ENCODE measurements around the gene FOXRED1. TPM values are rescaled to one million over a fixed set of nuclear protein-coding genes. Genes with fewer than 3 reads are reported as not detected.

FOXRED1 gene
- total and polyA plus RNA-seq, 2 of the 13 experiments (the other 11 are each of a cell fraction or from before 2014, with no cell fraction given) = 29.6 to 42.9 TPM

DNA sequence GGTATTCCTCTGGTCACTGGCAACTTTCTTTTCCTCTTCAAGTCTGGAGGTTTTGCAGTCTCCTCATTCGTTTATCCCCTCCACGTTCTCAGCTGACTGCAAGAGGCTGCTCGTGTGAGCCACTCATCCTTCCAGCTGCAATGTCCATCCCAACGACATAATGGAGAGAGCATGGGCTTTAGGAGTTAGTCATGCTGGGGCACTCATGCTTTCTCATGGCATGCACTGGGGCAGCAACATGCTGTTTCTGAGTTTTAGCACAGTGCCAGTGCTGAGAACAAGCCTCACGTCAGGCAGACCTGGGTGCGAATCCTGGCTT lies 42.0 kb downstream of the FOXRED1 start:
- no TSS peak for BruUV-seq (replicated peaks)
- Histone ChIP-seq H3K79me2 (ENCODE audit: insufficient read depth, low read length) (no peaks in the 10 kb centered on the region), H3K4me1 (ENCODE audit: insufficient read depth, low read length) (no peaks in the 10 kb centered on the region), H3K9me3 (ENCODE audit: low read length) (no peaks in the 10 kb centered on the region), H4K20me1 (ENCODE audit: insufficient read depth, low read length) (no peaks in the 10 kb centered on the region), H3K4me2 (ENCODE audit: low read depth, low read length) (no peak overlapping the region), H3K9ac (ENCODE audit: insufficient read depth, low read depth, low read length) (no peak overlapping the region), H2AFZ (ENCODE audit: low read length) (no peak overlapping the region), H3K4me3 (replicated peaks in 1 of 3; ENCODE audit: insufficient read depth in 1 of 3, low read depth in 2 of 3, low read length in 3 of 3) (no peak overlapping the region), H3K27ac (ENCODE audit: extremely low read length, insufficient read depth, low read length) (no peak overlapping the region), H3K36me3 (replicated peaks in 1 of 2; ENCODE audit: control insufficient read depth in 1 of 2, insufficient read depth in 2 of 2, low read length in 2 of 2) (peaks cover 0 to 17% of the 10 kb centered on the region in 2 experiments; a peak in 3 of 5 replicates), H3K27me3 (ENCODE audit: control insufficient read depth in 1 of 2, insufficient read depth in 2 of 2, low read length in 2 of 2) (no peaks in the 10 kb centered on the region)
- FAIRE-seq = no peak
- intact Hi-C loops (cut with micrococcal nuclease; ENCODE audit: unreplicated experiment) = loop anchor here (1.0 to 2.0 kb wide), 3 partner anchors 46 to 169 kb away; no protein-coding TSS in a partner anchor
- in situ Hi-C loops (cut with HindIII; ENCODE audit: extremely low pct_ligation_motif_present, low pct_unique_long_range_greater_than_20kb) = no loop called here
- TF ChIP-seq TBL1XR1 (IDR thresholded peaks at IDR 0.05; ENCODE audit: borderline replicate concordance, low read length, partially characterized antibody) (no peak), ZNF563 (CRISPR knock-in tag; IDR thresholded peaks at IDR 0.05) (no peak), SNAPC4 (CRISPR knock-in tag; IDR thresholded peaks at IDR 0.05) (no peak), FOXK1 (CRISPR knock-in tag; IDR thresholded peaks at IDR 0.05; ENCODE audit: borderline replicate concordance, low read depth) (no peak), RAD21 (CRISPR knock-in tag; IDR thresholded peaks at IDR 0.05) (no peak), GZF1 (CRISPR knock-in tag; IDR thresholded peaks at IDR 0.05) (no peak), ZNF7 (CRISPR knock-in tag; IDR thresholded peaks at IDR 0.05) (no peak)
- POLR2A ChIA-PET = interaction anchor here (0.7 to 0.9 kb wide), 2 partner anchors 46 to 170 kb away, joined by 3 read pairs; no protein-coding TSS in a partner anchor
- CTCF ChIA-PET (ENCODE audit: low intra/inter-chr PET ratio, low total read pairs) = interaction anchor here (0.6 to 1.6 kb wide), 5 partner anchors 48 to 388 kb away, joined by 3 to 13 read pairs (median 3); no protein-coding TSS in a partner anchor
- 95% methylated on average over 5 of the region's 6 CpGs for WGBS (ENCODE audit: low lambda C conversion rate)
- DNase-seq (ENCODE audit: low spot score) = no peak
- no peak for ATAC-seq

All from HepG2 (cell line).